Glutamatergic neuron (in vitro differentiated cells): ENCODE measurements around the gene SRGAP3. TPM values are rescaled to one million over a fixed set of nuclear protein-coding genes. Genes with fewer than 3 reads are reported as not detected.

Source experiments
- DNase-seq: peaks from one replicate; pipeline ENCODE4 v3.0.0; 2022
- H3K27ac Mint-ChIP-seq: one replicate; pipeline ENCODE4 v1.8.0; 2020; ENCODE audit warnings: mild to moderate bottlenecking, mixed read lengths, inconsistent platforms; ENCODE audit not compliant: unreplicated experiment
- H3K27me3 Mint-ChIP-seq: one replicate; pipeline ENCODE4 v1.8.0; 2020; ENCODE audit warnings: mild to moderate bottlenecking, moderate library complexity, mixed read lengths, inconsistent platforms; ENCODE audit not compliant: unreplicated experiment
- H3K36me3 Mint-ChIP-seq: one replicate; pipeline ENCODE4 v1.8.0; 2020; ENCODE audit warnings: mild to moderate bottlenecking, mixed read lengths, inconsistent platforms; ENCODE audit not compliant: unreplicated experiment
- H3K4me1 Mint-ChIP-seq: one replicate; pipeline ENCODE4 v1.8.0; 2020; ENCODE audit warnings: mild to moderate bottlenecking, low read depth, mixed read lengths, inconsistent platforms; ENCODE audit not compliant: unreplicated experiment
- H3K4me3 Mint-ChIP-seq: one replicate; pipeline ENCODE4 v1.8.0; 2020; ENCODE audit warnings: mild to moderate bottlenecking, mixed read lengths, inconsistent platforms; ENCODE audit not compliant: unreplicated experiment
- H3K9me3 Mint-ChIP-seq: one replicate; pipeline ENCODE4 v1.8.0; 2020; ENCODE audit warnings: mild to moderate bottlenecking, moderate library complexity, mixed read lengths, inconsistent platforms; ENCODE audit not compliant: unreplicated experiment
- total RNA-seq: library from RNA; stranded (reverse); fragmentation: NEBNext Ultra II Directional; extraction: Animal tissue kit (Norgen Biotek cat#: 25700); gene quantifications from one replicate; pipeline ENCODE4 v1.2.1, GENCODE V29; 2021; ENCODE audit not compliant: unreplicated experiment
- TF ChIP-seq, protein P1 (sequence below): fragments of 200-600 bp; sonication (generic); IDR thresholded peaks from one replicate; pipeline ENCODE4 v1.5.0; 2021; ENCODE audit not compliant: partially characterized antibody, unreplicated experiment

Gene SRGAP3
- total RNA-seq, 1 donor from 2014 or later = 197 TPM

- peak overlapping the region; percentile 65 for H3K27ac Mint-ChIP-seq
- TF ChIP-seq, protein P1, sequence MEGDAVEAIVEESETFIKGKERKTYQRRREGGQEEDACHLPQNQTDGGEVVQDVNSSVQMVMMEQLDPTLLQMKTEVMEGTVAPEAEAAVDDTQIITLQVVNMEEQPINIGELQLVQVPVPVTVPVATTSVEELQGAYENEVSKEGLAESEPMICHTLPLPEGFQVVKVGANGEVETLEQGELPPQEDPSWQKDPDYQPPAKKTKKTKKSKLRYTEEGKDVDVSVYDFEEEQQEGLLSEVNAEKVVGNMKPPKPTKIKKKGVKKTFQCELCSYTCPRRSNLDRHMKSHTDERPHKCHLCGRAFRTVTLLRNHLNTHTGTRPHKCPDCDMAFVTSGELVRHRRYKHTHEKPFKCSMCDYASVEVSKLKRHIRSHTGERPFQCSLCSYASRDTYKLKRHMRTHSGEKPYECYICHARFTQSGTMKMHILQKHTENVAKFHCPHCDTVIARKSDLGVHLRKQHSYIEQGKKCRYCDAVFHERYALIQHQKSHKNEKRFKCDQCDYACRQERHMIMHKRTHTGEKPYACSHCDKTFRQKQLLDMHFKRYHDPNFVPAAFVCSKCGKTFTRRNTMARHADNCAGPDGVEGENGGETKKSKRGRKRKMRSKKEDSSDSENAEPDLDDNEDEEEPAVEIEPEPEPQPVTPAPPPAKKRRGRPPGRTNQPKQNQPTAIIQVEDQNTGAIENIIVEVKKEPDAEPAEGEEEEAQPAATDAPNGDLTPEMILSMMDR = no peak
- DNase-seq = no peak
- peaks cover 22% of the 10 kb centered on the region for H3K9me3 Mint-ChIP-seq
- peaks cover 19% of the 10 kb centered on the region for H3K27me3 Mint-ChIP-seq
- H3K4me1 Mint-ChIP-seq = peaks cover 85% of the 10 kb centered on the region
- peaks cover 18% of the 10 kb centered on the region for H3K36me3 Mint-ChIP-seq
- peak overlapping the region; percentile 75 for H3K4me3 Mint-ChIP-seq
Observed at GRCh38 chr3:9195390-9195789, 54.1 kb downstream of the SRGAP3 start.

DNA sequence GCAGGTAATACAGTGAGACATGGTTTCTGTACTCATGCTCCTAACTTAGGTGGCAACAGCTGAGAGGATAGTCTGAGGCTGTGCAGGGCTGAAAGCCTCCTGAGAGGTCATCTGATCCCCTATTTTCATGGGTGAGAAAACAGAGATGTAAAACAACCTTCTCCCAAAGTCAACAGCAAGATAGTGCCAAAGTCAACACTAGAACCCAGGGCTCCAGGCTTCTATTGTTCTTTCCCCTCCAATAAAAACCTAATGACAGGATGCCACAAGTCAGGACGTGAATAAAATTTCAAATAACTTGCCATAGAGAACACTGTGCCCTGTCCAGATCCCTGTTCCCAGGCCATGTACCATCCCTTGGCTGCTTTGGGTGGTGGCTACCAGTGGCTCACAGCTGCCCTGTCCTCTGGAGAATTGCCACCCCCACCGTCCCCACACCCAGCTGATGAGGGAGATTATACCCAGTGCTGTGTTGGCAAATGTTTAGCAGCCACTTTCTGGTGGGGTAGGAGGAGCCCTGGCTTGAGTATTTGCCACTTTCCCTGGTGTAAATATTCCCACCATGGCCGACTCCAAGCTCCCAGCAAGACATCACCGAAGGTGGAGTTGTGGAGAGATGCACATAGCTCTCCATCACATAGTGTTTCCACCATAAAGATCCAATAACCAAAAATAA is 54.8 kb downstream of the SRGAP3 start:
- no peak for DNase-seq
- peaks cover 80% of the 10 kb centered on the region for H3K4me1 Mint-ChIP-seq
- TF ChIP-seq, protein P1 = no peak
- peak overlapping the region; percentile 22 for H3K4me3 Mint-ChIP-seq
- H3K9me3 Mint-ChIP-seq = peaks cover 17% of the 10 kb centered on the region
- H3K27me3 Mint-ChIP-seq = peaks cover 17% of the 10 kb centered on the region
- H3K27ac Mint-ChIP-seq = peak overlapping the region; percentile 29
- H3K36me3 Mint-ChIP-seq = peaks cover 18% of the 10 kb centered on the region

DNA sequence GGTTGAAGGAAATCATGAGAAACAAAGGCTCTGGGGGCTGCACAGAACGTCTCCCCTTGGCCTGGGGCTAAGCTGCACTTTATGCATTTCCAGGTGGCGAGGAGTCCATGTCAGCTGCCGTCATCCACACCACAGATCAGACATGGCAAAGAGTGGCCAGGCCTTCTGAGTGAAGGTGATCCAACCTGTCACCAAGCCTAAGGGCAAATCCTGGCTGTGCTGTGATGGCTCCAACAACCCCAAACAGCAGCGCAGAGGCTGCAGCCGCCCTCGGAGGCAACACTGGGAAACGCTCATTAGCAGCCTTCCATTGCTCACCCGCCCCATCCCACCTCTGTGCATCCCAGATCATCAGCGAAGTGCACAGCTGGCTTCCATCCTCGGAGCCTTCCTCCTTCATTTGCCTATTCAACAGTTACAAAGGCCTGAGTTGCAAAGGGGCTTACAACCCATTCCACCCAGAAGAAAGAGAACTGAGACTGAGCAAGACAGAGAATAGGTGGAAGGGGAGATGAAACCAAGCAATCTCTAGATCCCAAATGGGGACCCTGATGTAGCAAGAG is 55.7 kb downstream of the SRGAP3 start:
- H3K4me3 Mint-ChIP-seq = peak overlapping the region; percentile 5
- DNase-seq = no peak
- TF ChIP-seq, protein P1 = no peak
- H3K4me1 Mint-ChIP-seq = peaks cover 73% of the 10 kb centered on the region
- peaks cover 17% of the 10 kb centered on the region for H3K9me3 Mint-ChIP-seq
- peaks cover 17% of the 10 kb centered on the region for H3K27me3 Mint-ChIP-seq
- H3K36me3 Mint-ChIP-seq = peaks cover 18% of the 10 kb centered on the region
- H3K27ac Mint-ChIP-seq = peak overlapping the region; percentile 78

DNA sequence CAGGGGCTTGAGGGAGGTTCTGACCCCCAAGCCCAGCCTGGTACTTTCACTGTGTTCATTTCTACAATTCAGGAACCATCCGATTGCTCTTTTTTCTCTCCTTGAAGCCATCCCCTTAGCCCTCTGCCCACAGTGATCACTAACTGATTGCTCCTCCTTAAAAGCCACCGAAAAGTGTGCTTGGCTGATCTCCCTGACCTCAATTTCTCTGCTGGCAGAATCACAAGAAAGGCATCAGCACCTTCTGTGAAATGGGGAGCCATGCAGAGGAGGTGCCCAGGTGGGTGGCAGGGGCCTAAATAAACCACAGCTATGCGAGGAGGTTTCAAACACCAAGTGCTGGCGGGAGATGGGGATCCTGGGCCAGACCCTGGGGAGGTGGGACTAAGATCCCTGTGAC is 56.2 kb downstream of the SRGAP3 start:
- H3K4me3 Mint-ChIP-seq = peak overlapping the region; percentile 5
- H3K27me3 Mint-ChIP-seq = peaks cover 17% of the 10 kb centered on the region
- peaks cover 70% of the 10 kb centered on the region for H3K4me1 Mint-ChIP-seq
- peak overlapping the region; percentile 78 for H3K27ac Mint-ChIP-seq
- DNase-seq = no peak
- TF ChIP-seq, protein P1 = no peak
- H3K36me3 Mint-ChIP-seq = peaks cover 18% of the 10 kb centered on the region
- peaks cover 17% of the 10 kb centered on the region for H3K9me3 Mint-ChIP-seq
